Keratinocyte (primary cell): ENCODE measurements around the gene DACH1.

Experiments
- EZH2 ChIP-seq: IDR thresholded peaks from one replicate; pipeline ENCODE4 v1.6.1; 2012; ENCODE audit warnings: inconsistent platforms, mild to moderate bottlenecking, low read length, moderate library complexity
- TF ChIP-seq, protein P1 (sequence below), 3 experiments: IDR thresholded peaks in 1 of 3; conservative IDR thresholded peaks in 1 of 3; optimal IDR thresholded peaks in 1 of 3; 2 replicates in 2 of 3; 3 replicates in 1 of 3; pipeline versions ENCODE3 to v1.5.1; 2011; ENCODE audit warnings: low read length in 3 of 3, mild to moderate bottlenecking in 3 of 3, moderate library complexity in 2 of 3, control low read depth in 1 of 3, inconsistent platforms in 1 of 3; ENCODE audit not compliant: insufficient read depth in 2 of 3; ENCODE audit errors: extremely low read depth in 1 of 3

DNA sequence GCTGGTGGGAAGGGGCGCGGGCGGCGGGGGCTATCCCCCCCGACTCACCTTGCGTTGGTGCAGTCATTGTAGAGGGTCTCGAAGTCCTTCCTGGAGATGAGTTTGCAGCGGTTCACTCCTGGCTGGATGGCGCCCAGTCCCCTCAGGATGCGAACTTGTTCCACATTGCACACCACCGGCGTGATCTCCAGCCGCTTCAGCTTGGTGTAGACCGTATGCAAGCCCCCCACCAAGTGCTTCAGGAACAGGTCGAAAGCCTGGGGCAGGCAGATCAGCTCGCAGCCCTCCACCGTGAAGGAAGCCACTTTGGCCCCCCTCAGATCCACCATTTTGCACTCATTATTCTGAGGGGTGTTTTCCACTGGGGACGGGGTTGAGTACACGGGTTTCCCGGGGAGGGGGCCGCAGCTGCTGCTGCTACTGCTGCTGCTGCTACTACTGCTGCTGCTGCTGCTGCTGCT lies 1.1 kb downstream of the DACH1 start:
- TF ChIP-seq, protein P1, sequence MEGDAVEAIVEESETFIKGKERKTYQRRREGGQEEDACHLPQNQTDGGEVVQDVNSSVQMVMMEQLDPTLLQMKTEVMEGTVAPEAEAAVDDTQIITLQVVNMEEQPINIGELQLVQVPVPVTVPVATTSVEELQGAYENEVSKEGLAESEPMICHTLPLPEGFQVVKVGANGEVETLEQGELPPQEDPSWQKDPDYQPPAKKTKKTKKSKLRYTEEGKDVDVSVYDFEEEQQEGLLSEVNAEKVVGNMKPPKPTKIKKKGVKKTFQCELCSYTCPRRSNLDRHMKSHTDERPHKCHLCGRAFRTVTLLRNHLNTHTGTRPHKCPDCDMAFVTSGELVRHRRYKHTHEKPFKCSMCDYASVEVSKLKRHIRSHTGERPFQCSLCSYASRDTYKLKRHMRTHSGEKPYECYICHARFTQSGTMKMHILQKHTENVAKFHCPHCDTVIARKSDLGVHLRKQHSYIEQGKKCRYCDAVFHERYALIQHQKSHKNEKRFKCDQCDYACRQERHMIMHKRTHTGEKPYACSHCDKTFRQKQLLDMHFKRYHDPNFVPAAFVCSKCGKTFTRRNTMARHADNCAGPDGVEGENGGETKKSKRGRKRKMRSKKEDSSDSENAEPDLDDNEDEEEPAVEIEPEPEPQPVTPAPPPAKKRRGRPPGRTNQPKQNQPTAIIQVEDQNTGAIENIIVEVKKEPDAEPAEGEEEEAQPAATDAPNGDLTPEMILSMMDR (optimal IDR thresholded peaks at IDR 0.05 in 1 of 3, IDR thresholded peaks at IDR 0.05 in 1 of 3, conservative IDR thresholded peaks at IDR 0.05 in 1 of 3; ENCODE audit: extremely low read depth in 1 of 3, insufficient read depth in 2 of 3, low read length in 3 of 3): no peak
- peak; percentile 80 for TF ChIP-seq EZH2
